NCI-H226 (cell line): ENCODE results near the gene DCAF15.

Experiments used
- DNase-seq: peaks from one replicate; pipeline ENCODE4 v3.0.0-alpha.2; 2015

DCAF15 gene

DNA sequence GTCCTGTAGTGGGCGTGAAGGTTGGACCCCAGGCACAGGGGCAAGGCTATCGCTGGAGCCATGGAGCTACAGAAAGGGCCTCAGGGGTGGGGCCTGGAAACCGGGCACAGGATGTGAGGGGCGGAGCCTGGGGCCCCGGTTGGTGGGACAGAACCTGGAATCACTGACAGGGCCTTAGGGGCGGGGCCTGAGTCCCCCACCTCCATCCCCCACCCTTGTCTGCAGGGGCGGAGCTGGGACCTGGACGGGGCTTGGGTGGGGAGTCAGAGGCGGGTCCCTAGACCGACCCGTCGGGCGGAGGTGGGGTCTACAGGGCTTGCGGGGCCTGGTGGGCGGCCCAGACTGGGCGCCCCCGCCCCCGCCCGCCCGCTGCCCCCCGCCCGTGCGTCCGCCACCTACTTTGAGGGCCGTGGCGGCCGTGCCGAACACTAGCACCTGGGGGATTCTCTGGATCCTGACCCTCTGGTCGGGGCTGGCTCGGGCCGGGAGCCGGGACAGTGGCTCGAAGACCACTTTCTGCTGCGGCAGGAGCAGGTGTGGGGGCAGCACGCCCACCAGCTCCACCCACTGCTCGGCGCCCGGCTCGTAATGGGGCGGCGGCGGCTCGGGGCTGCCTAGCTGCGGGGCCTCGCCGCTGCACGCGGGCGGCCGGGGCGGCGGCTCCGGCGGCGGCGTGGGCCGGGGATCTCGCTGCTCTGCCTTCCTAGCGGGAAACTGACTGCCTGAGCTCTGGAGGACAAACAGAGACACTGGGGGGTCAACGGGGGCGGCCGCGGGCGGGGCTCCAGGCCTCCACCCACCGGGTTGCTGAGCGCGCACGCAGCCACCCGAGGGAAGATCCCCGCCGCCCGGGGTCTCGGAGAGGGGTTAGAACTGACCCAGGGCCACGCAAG lies 26.3 kb downstream of the DCAF15 start:
- DNase-seq = no peak

DNA sequence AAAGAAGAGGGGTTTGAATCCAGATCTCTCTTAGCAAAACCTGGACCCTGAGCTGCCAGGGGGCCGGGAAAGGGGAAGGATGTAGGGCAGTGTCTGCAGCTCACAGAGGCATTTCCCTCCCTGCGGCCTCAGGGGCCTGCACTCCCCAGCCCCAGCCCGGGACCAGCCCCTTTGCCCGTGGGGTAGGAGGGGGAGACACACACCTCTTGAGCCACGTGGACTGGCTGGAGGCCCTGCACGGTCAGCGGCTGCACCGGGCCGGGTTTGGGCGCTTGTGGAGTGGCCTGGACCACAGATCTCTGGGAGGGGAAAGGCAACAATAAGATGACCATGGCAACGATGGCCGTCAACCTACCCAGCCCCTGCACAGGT lies 26.9 kb downstream of the DCAF15 start:
- DNase-seq = no peak

DNA sequence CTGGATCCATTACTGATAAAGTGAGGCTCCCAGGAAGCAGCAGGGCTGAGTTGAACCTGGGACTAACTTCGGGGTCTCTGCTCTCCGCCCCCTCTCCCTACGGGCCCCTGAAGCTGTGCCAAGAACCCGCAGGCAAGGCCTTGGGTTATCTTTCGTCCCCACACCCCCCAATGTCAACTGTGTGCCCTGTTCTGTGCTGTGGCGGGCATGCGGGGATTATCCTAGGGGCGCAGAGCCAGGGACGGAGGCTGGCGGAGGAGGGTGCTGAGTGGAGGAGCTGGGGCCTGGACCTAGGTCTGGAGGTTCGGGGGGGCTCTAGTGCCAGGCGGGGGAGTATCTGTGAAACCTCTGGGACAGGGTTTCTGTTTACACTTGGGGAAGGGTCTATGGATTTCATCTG lies 27.4 kb downstream of the DCAF15 start:
- no peak for DNase-seq

DNA sequence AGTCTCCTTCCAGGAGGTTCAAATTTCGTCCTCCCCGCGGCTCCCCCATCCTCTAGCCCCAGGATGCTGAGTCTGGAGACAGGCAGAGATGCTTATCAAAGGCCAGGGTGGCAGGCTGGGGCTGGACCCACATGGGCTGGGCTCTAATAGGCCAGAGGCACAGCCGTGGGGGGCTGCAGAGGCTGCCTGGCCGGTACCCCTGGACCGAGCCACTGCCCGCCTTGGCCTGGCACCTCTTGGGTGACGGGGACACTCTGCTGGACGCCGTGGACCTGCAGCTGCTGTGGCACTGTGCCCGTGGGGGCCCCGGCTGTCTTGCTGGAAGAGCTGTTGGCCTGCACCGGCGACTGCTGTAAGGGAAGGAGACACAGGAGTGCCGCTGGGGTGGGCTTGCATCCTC lies 28.0 kb downstream of the DCAF15 start:
- no peak for DNase-seq

DNA sequence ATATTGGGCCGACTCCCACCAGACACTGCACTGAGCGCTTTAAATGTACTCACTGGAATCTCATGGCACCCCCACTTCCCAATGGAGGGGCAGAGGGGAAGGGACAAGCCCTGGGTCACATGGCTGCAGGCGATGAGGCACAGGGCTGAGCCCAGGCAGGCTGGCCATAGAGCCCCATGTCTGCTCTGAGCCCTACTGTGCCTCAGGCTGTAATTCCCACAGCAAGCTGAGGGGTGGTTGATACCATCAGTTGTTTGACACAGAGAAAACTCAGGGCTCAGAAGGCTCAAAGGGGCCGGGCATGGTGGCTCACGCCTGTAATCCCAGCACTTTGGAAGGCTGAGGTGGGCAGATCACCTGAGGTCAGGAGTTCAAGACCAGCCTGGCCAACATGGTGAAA lies 28.7 kb downstream of the DCAF15 start:
- no peak for DNase-seq

DNA sequence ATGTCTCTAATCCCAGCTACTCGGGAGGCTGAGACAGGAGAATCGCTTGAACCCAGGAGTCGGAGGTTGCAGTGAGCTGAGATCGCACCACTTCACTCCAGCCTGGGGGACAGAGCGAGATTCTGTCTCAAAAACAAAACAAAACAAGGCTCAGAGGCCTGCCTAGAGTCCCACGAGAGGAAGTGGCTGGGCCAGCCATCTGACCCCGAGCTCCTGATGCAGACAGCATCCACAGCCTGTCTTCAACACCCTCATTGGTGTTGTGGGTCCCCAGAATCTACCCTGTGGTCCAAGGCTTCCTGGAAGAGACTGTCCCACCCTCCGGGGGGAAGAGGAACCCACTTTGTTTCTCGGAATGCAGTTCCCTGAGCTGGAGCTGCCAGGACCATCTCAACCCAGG lies 29.2 kb downstream of the DCAF15 start:
- no peak for DNase-seq

DNA sequence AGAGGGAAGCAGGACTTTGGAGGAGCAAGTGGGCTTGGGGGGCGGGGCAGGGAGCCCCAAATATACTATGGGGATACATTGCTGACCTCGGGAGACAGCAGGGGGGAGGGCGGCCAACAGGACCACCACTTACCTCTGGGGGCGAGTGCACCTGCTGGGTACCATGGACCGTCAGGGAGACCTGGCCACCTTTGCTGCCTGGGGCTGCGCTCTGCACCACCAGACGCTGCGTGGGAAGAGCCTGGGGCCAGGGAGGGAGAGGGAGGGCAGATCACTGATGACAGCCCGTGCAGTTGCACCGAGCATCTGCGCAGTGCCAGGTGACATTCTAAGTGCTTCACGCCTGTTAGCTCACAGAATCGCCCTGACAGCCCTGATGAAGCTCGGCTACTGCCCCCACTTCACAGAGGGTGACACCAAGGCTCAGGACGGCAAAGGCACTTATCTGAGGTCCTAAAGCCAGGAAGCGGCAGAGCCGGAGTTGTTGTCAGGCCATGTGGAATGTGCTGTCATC lies 29.7 kb downstream of the DCAF15 start:
- no peak for DNase-seq

DNA sequence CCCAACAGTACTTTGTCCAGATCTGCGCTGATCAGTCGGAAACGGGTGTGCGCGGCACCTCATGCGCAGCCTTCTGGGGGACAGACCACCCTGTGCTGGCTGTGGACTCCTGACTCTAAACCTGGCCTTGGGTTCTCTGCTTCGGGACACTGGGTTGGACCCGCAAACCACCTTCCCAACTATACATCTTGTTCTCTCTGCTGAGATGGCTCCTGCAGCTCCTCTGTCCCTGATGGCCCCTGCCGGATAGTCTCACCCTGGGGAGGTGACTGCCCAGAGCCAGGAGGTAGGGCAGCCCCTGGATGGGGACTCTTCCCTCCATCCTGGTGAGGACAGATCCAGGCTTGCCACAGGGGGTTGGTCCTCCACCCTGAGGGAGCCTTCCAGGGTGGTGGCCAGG lies 30.5 kb downstream of the DCAF15 start:
- no peak for DNase-seq

DNA sequence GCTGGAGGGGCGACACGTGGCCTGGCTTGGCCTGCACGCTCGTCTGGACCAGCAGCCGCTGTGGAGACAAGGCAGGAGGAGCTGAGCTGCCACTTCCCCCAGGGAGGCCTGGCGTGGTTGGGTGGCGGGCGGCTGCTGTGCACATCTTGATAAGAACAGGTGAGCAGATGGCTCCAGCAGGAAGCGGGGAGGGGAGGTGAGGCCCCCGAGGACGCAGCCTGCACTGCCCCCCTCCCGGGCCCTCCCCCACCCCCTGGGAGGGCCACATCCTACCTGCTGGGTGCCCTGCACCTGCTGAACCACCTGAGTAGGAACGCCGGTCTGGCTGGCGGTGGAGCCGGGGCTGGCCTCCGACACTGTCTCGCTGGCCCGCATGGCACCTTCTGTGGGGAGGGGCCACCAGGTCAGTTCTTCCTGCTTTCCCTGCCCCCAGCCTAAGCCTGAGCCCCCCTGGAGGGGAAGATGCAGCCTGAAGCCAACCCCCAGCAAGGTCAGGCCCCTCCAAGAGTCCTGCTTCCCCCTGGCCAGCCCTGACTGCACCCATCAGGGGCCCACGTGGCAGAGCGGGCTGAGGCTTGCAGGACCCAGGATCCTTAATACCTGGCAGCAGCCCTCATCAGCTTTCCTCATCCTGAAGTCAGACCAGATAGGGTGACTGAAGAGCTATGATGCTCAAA lies 31.0 kb downstream of the DCAF15 start:
- DNase-seq = no peak

DNA sequence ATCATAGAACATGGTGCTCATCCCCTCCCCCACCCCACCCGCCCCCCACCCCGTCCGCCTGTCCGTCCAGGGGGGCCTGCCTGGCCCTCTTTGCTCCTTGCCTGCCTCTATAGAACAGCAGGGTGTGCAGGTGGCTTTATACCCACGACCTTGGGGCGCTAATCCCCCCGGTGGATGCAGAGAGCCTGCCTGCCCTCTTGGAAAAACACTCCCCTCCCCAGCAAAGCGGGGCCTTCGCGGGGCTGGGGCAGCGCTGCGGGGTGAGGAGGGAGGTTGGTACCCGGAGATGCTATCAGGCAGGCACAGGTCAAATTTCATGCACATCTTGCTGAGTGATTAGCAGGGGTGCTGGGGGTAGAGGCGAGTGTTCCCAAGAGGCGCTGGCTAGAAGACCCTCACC lies 31.9 kb downstream of the DCAF15 start:
- DNase-seq = no peak

DNA sequence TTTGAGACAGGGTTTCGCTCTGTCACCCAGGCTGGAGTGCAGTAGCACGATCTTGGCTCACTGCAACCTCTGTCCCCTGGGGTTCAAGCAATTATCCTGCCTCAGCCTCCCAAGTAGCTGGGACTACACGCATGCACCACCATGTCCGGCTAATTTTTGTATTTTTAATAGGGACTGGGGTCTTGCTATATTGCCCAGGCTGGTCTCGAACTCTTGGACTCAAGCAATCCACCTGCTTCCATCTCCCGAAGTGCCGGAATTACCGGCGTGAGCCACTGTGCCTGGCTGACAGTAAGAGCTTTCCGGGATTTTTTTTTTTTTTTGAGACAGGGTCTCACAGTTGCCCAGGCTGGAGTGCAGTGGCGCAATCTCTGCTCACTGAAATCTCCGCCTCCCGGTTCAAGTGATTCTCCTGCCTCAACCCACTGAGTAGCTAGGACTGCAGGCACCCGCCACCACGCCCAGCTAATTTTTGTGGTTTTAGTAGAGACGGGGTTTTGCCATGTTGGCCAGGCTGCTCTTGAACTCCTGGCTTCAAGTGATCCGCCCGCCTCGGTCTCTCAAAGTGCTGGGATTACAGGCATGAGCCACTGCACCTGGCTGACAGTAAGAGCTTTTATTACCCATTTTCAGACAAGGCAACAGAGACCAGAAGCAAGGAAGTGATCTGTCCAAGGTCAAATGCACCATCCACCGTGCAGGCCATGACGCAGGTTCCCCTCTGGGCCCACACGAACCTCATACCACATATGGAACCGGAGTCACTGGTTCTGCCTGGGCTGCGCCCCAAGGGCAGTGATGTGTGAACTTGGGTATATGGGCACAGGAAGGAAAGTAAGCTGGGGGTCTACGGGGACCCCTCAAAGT lies 32.8 kb downstream of the DCAF15 start:
- DNase-seq = no peak

DNA sequence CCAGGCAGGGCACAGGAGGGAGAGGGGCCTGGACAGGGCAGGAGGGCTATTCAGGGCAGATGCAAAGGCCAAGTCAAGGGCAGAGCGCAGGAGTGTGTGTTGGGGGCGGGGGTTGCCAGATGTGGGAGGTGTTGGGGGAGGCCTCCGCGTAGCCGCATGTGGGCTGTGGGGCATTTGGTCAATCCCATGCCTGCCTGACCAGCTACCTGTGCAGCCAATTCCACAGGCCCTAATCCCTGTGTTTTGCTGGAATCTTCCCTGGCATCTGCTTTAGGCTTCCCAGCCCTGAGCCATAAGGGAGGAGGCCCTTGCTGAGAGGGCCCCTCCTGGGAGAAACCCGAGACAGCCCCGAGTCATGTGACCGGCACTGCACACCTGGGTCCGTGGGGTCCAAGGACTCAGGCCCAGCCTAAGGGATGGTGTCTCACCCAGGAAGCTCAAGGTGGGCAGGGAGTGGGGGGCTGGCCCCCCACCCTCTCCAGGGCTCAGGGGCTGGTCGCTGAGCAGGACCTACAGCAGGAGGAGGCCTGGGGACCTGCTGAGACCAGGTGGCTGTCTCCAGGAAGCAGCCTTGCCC lies 33.5 kb downstream of the DCAF15 start:
- no peak for DNase-seq

DNA sequence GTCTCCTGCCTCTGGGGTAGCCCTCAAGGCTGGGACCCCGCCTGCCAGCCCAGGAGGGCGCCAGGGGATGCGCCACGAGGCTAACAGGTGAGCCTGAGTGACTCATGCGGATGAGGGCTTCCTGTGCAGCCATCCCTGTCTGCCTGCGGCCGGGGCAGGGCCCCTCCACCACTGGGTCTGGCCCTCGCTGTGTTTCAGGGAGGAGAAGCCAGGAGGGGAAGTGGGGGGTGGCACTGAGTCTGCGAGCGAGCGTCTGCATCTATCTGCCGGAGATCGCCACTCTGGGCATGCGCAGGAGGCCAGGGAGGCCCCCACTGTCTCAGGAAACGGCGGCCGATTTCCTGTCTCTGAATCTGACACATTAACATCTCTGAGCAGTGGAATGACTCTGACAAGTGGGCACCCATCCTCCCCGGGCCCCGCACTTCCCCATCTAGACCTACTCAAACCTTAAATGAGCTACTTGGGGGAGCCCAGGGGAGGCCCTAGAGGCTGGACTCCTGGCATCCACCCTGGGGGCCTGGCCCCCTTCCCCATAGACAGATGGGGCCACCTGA lies 34.1 kb downstream of the DCAF15 start:
- DNase-seq = peak; percentile 76

DNA sequence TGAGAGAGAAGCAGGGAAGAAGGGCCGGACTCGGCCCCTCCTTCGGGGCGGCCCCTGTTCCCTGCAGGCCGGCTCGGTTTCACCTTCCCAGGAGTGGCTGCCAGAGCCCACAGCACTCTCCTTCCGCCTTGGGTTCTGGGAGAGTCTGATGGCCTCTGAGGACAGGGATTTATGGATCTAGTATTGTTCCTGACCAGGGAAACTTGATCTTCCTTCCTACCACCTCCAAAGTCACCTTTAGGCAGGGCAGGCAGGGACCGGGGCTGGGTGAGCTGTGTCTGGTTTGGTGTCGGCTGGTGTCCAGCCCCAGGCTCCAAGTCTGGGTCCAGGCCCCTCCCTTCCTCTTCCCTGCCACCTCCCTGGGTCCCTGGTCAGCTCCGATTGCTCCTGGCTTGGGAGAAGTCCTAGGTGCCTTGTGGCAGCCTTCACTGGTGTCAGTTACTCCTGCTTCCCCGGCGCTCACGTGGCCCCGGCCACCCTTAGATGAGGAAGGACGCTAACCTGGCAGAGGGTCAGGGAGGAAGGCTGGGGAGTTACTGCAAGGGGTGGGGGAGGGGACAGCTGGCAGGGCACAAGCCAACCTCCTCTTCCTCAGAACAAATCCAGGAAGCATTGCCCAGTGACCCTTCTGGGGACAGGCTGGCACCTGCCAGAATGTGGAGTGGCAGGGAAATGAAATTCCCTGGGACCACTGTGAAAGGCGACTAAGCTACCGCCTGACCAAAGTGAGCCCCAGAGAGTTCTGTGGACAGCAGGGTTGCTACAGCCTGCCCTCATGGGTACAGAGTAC lies 35.0 kb downstream of the DCAF15 start:
- DNase-seq = no peak

DNA sequence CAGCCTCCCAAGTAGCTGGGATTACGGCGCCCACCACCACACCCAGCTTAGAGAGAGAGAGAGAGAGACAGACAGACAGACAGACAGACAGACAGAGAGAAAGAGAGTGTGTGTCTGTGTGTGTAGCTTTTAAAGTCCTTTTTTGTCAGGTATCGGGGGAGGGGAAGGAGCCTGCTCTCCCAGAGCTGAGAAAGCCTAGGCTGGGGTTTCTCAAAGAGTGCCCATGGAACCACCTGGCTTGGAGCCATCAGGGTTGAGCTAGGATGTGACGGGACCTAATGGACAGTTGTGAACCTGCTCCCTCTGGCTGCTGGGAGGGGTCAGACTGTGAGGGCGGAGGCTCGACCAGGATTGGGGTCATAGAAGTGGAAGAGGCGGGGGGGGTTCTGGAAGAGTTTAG lies 37.2 kb downstream of the DCAF15 start:
- no peak for DNase-seq

DNA sequence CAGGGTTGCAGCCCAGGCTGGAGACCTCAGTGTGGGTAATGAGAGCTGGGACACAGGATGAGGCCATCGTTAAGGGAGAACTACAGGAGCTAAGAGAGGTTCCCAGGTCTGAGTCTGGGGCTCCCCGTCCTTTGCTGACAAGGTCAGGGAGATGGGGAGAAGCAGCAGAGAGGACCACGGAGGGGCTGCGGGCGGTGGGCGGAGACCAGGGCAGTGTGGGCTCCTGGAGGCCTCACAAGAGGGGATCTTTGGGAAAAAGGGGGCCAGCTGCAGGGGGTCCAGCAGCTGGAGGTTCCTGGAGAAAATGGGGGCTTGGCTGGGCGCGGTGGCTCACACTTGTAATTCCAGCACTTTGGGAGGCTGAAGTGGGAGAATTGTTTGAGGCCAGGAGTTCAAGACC lies 37.8 kb downstream of the DCAF15 start:
- DNase-seq = no peak

DNA sequence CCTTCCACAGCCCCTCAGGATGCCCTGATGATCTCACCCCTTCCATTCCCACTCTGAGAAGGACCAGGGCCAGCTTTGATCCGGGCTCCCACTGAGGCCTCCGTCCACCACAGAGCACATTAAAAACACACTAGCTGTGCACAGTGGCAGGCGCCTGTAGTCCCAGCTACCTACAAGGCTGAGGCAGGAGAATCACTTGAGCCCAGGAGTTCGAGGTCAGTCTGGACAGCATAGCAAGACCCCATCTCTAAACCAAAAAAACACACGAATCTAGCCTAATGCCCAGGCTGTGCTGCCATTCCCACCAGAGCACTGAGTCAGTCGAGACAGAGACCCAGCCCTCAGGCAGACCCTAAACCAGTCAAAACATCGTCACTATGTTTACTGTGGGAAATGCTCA lies 39.7 kb downstream of the DCAF15 start:
- no peak for DNase-seq

DNA sequence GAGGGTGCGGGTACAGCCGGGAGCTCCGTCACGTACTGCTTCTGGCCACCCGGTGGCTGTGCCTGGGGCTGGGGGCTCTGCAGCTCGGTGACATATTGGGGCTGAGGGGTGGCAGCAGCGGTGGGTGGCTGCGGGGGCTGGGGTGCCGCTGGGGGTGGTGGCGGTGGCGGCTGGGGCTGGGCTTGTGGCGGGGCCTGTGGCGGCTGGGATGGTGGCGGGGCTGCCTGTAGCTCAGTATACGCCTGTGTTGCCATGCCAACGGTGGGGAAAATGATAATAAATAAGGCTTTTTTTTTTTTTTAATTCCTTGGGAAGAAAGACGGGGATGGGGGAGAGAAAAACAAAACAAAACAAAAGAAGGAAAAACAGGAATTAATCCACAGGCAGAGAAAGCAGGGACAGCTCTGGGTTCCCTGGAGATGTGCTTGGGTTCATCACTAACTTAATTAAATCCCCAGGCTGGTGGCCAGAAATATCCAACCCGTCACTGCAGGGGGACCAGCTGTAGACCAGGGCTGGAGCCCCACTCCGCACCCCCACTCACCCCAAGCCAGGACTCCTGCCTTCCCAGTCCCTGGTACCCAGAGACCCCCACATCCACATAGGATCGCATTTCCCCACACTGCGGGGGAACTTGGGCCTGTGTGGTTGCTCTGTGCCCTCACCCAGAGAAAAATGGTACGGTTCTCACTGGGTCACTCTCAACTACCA lies 41.4 kb downstream of the DCAF15 start:
- DNase-seq = no peak

DNA sequence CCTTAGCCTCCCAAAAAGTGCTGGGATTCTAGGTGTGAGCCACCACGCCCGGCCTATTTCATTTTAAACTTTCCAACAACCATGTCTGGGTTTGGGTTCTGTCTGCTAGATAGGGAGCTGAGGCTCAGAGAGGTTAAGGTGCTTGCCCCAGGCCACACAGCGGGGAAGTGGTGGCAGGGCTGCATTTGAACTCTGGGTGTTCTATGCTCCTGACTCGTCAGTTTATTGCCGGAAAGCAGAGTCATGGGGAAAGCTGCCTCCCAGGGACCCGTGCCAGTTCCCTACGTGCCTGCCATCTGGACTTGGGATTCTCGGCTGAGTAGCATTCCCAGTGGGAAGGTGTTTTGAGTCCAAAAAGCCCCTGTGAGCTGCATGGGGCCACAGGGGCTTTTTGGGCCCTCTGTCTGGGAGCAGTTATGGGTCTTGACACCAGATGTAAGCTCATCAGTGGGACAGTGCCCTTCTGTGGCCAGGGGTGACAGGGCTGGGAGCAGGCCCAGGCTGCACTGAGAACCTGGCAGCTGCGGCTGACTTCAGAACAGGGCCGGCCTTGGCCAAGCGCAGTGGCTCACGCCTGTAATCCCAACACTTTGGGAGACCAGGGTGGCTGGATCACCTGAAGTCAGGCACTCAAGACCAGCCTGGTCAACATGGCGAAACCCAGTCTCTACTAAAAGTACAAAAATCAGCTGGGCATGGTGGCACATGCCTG lies 42.9 kb downstream of the DCAF15 start:
- DNase-seq = no peak
